ENCODE data around the gene GNB4.
A peak's percentile ranks its signal among the peaks of the same experiment; 100 is the strongest.

The GNB4 gene

DNA sequence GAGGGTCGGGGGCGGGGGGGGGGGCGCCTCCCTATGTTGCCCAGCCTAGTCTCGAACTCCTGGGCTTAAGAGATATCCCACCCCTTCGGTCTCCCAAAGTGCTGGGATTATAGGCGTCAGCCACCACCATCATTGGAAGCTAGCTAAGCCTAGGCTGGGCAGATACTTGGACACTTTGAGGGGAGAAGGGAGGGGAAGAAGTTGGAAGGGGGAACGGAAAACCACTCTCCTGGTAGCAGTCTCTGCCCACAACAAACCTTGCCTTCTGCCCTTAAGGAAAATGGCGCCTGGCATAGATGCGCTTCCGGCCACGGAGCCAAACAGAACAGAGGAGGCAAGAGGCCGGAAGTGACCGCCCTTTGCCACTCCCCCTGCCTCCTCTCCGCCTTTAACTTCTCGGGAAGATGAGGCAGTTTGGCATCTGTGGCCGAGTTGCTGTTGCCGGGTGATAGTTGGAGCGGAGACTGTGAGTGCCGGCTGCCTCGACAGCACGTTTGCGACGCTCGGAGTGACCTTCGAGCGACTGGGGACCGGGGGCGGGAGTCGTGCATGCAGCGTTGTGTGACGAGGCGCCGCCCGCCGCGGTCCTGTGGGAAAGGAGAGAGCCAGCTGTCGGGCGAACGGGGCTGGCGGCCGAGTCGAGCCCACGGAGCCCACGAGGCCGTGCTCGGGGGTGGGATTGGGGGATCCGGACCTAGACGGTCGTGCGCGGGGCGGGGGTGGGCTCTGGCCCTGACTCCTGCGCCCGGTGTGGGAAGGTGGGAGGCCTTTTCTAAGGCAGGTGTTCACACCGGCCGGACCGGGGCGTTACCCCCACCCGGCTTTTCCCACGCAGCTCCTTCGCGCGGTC, 103.7 kb downstream of the GNB4 start, which contains the start of gene MFN1:
Gene MFN1, plus strand, starts transcription at position 365 of the 850 bp plus-strand sequence. CDS start 1,143 bp downstream, outside the sequence.
- DNase-seq (ENCODE audit: low spot score), result peak; percentile 90
- TF ChIP-seq, protein P1, sequence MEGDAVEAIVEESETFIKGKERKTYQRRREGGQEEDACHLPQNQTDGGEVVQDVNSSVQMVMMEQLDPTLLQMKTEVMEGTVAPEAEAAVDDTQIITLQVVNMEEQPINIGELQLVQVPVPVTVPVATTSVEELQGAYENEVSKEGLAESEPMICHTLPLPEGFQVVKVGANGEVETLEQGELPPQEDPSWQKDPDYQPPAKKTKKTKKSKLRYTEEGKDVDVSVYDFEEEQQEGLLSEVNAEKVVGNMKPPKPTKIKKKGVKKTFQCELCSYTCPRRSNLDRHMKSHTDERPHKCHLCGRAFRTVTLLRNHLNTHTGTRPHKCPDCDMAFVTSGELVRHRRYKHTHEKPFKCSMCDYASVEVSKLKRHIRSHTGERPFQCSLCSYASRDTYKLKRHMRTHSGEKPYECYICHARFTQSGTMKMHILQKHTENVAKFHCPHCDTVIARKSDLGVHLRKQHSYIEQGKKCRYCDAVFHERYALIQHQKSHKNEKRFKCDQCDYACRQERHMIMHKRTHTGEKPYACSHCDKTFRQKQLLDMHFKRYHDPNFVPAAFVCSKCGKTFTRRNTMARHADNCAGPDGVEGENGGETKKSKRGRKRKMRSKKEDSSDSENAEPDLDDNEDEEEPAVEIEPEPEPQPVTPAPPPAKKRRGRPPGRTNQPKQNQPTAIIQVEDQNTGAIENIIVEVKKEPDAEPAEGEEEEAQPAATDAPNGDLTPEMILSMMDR (IDR thresholded peaks at IDR 0.05; ENCODE audit: extremely low read depth, missing control alignments), result no peak
